H1 (cell line): ENCODE results near the gene CHCHD6. TPM values are rescaled to one million over a fixed set of nuclear protein-coding genes. Genes with fewer than 3 reads are reported as not detected.

Experiments
- polyA plus RNA-seq, 7 experiments: library from polyadenylated mRNA; depleted of rRNA in 3 of 7; stranded (reverse) in 5 of 7; unstranded in 2 of 7; fragments of >200 nt in 5 of 7; fragments of 200-250 nt in 2 of 7; gene quantifications; 1 replicate in 5 of 7; 2 replicates in 1 of 7; 4 replicates in 1 of 7; pipeline versions ENCODE4 v1.2.1 to v1.2.3, GENCODE V29; 2011 to 2013; ENCODE audit warnings: missing spikeins in 2 of 7, mixed read lengths in 2 of 7
- total RNA-seq: library from RNA; stranded (reverse); fragmentation: NEBNext Ultra II Directional; extraction: Animal tissue kit (Norgen Biotek cat#: 25700); gene quantifications from 2 replicates; pipeline ENCODE4 v1.2.1, GENCODE V29; 2021
- TF ChIP-seq, protein P1 (sequence below), 3 experiments: IDR thresholded peaks; 1 replicate in 2 of 3; 2 replicates in 1 of 3; pipeline versions ENCODE4 v1.5.1 to v1.6.1; 2011; ENCODE audit warnings: low read length in 3 of 3, mild to moderate bottlenecking in 3 of 3, inconsistent platforms in 2 of 3, low read depth in 1 of 3, moderate library complexity in 1 of 3; ENCODE audit not compliant: insufficient read depth in 1 of 3; ENCODE audit errors: control extremely low read depth in 1 of 3

CHCHD6 gene
- total and polyA plus RNA-seq, 2 of the 8 experiments (the other 6 are each of a cell fraction or from before 2014, with no cell fraction given), result 32.4 to 37.6 TPM

GRCh38 chr3:126655887-126656286 is 48.2 kb upstream of the CHCHD6 start (continued):
- TF ChIP-seq, protein P1, sequence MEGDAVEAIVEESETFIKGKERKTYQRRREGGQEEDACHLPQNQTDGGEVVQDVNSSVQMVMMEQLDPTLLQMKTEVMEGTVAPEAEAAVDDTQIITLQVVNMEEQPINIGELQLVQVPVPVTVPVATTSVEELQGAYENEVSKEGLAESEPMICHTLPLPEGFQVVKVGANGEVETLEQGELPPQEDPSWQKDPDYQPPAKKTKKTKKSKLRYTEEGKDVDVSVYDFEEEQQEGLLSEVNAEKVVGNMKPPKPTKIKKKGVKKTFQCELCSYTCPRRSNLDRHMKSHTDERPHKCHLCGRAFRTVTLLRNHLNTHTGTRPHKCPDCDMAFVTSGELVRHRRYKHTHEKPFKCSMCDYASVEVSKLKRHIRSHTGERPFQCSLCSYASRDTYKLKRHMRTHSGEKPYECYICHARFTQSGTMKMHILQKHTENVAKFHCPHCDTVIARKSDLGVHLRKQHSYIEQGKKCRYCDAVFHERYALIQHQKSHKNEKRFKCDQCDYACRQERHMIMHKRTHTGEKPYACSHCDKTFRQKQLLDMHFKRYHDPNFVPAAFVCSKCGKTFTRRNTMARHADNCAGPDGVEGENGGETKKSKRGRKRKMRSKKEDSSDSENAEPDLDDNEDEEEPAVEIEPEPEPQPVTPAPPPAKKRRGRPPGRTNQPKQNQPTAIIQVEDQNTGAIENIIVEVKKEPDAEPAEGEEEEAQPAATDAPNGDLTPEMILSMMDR (IDR thresholded peaks at IDR 0.05; ENCODE audit: control extremely low read depth in 1 of 3, insufficient read depth in 1 of 3, low read depth in 1 of 3, low read length in 3 of 3), result no peak
